Panc1 (cell line): ENCODE results near the gene CCDC88A.

ENCODE experiments used
- CTCF ChIP-seq: fragments of 450-650 bp; IDR thresholded peaks from 2 replicates; pipeline ENCODE4 v1.5.1; 2017; ENCODE audit warnings: mild to moderate bottlenecking
- POLR2AphosphoS5 ChIP-seq: IDR thresholded peaks from 2 replicates; pipeline ENCODE4 v1.6.1; 2012; ENCODE audit warnings: mild to moderate bottlenecking, low read depth, low read length, moderate library complexity
- SIN3A ChIP-seq: IDR thresholded peaks from 2 replicates; pipeline ENCODE4 v1.6.1; 2012; ENCODE audit warnings: low read depth, mild to moderate bottlenecking, low read length, moderate library complexity, borderline replicate concordance; ENCODE audit not compliant: insufficient read depth
- TCF7L2 ChIP-seq: IDR thresholded peaks from 2 replicates; pipeline ENCODE4 v1.6.1; 2011; ENCODE audit warnings: mild to moderate bottlenecking, low read depth, low read length, inconsistent platforms
- TF ChIP-seq, protein P1 (sequence below), 2 experiments: IDR thresholded peaks; 2 replicates each; pipeline ENCODE4 v1.6.1; 2011 to 2012; ENCODE audit warnings: low read depth in 2 of 2, control low read depth in 1 of 2, low read length in 1 of 2, mild to moderate bottlenecking in 1 of 2, moderate library complexity in 1 of 2; ENCODE audit not compliant: insufficient read depth in 1 of 2

GRCh38 chr2:55391155-55391554, 28.5 kb downstream of the CCDC88A start:
- TF ChIP-seq CTCF (no peak), POLR2AphosphoS5 (no peak), SIN3A (no peak), TCF7L2 (no peak)
- TF ChIP-seq, protein P1, sequence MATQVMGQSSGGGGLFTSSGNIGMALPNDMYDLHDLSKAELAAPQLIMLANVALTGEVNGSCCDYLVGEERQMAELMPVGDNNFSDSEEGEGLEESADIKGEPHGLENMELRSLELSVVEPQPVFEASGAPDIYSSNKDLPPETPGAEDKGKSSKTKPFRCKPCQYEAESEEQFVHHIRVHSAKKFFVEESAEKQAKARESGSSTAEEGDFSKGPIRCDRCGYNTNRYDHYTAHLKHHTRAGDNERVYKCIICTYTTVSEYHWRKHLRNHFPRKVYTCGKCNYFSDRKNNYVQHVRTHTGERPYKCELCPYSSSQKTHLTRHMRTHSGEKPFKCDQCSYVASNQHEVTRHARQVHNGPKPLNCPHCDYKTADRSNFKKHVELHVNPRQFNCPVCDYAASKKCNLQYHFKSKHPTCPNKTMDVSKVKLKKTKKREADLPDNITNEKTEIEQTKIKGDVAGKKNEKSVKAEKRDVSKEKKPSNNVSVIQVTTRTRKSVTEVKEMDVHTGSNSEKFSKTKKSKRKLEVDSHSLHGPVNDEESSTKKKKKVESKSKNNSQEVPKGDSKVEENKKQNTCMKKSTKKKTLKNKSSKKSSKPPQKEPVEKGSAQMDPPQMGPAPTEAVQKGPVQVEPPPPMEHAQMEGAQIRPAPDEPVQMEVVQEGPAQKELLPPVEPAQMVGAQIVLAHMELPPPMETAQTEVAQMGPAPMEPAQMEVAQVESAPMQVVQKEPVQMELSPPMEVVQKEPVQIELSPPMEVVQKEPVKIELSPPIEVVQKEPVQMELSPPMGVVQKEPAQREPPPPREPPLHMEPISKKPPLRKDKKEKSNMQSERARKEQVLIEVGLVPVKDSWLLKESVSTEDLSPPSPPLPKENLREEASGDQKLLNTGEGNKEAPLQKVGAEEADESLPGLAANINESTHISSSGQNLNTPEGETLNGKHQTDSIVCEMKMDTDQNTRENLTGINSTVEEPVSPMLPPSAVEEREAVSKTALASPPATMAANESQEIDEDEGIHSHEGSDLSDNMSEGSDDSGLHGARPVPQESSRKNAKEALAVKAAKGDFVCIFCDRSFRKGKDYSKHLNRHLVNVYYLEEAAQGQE (IDR thresholded peaks at IDR 0.05; ENCODE audit: insufficient read depth in 1 of 2, low read depth in 2 of 2, low read length in 1 of 2) = no peak
